ENCODE data around the gene SRI.

The SRI gene

GRCh38 chr7:88224601-88225275, 4.9 kb upstream of the SRI start:
- peak; percentile 54 for DNase-seq

GRCh38 chr7:88223265-88223664, 3.4 kb upstream of the SRI start:
- no peak for DNase-seq

- peak; percentile 55 for DNase-seq
Measured at GRCh38 chr7:88218836-88219605, 817 bp downstream of the SRI start.

GRCh38 chr7:88218429-88218745, 1.5 kb downstream of the SRI start:
- no peak for DNase-seq

GRCh38 chr7:88217675-88218428, 2.0 kb downstream of the SRI start:
- DNase-seq, result no peak

GRCh38 chr7:88216276-88216675, 3.6 kb downstream of the SRI start:
- DNase-seq, result no peak

- DNase-seq, result no peak
Measured at GRCh38 chr7:88215295-88215694, 4.5 kb downstream of the SRI start.

- DNase-seq, result no peak
Measured at GRCh38 chr7:88214456-88214855, 5.4 kb downstream of the SRI start.

- DNase-seq, result no peak
Measured at GRCh38 chr7:88212918-88213317, 6.9 kb downstream of the SRI start.

GRCh38 chr7:88208521-88208920, 11.3 kb downstream of the SRI start:
- DNase-seq, result no peak

GRCh38 chr7:88206254-88206653, 13.6 kb downstream of the SRI start:
- DNase-seq, result no peak

- no peak for DNase-seq
Measured at GRCh38 chr7:88205179-88205578, 14.7 kb downstream of the SRI start.

GRCh38 chr7:88204525-88205110, 15.2 kb downstream of the SRI start:
- DNase-seq, result no peak

GRCh38 chr7:88203401-88203800, 16.4 kb downstream of the SRI start:
- no peak for DNase-seq

- no peak for DNase-seq
Measured at GRCh38 chr7:88202799-88203198, 17.0 kb downstream of the SRI start.

GRCh38 chr7:88202278-88202677, 17.6 kb downstream of the SRI start:
- DNase-seq, result no peak

- DNase-seq, result no peak
Measured at GRCh38 chr7:88201305-88201704, 18.5 kb downstream of the SRI start.

- DNase-seq, result no peak
Measured at GRCh38 chr7:88200789-88201188, 19.0 kb downstream of the SRI start.

- DNase-seq, result no peak
Measured at GRCh38 chr7:88200261-88200660, 19.6 kb downstream of the SRI start.

- no peak for DNase-seq
Measured at GRCh38 chr7:88191911-88192310, 27.9 kb downstream of the SRI start.

- DNase-seq, result no peak
Measured at GRCh38 chr7:88185650-88186049, 34.2 kb downstream of the SRI start.

- peak; percentile 7 for DNase-seq
Measured at GRCh38 chr7:88184848-88185304, 35.0 kb downstream of the SRI start.

- DNase-seq, result no peak
Measured at GRCh38 chr7:88183051-88183450, 36.8 kb downstream of the SRI start.

- DNase-seq, result no peak
Measured at GRCh38 chr7:88176190-88176589, 43.6 kb downstream of the SRI start.
